Aorta (tissue), 5 donors: ENCODE data around the gene FAM9C. TPM values are rescaled to one million over a fixed set of nuclear protein-coding genes. Genes with fewer than 3 reads are reported as not detected.
"Not testable (repeated sequence)": the region's sequence is repeated elsewhere in the genome, so short reads cannot be mapped to it uniquely, and the experiment has no call there.

ENCODE experiments used
- ATAC-seq: fragments of 200-7000 bp; cut with Tn5 transposase; one replicate; pipeline ENCODE4 v1.9.1; 2022; ENCODE audit warnings: moderate library complexity; ENCODE audit not compliant: low FRiP score
- DNase-seq, 2 donors: peaks; one replicate each; pipeline ENCODE4 v3.0.0-alpha.2; 2020
- H3K27ac ChIP-seq, 2 donors: one replicate each; pipeline ENCODE4 v1.5.1; 2013; ENCODE audit warnings: low read length in 2 of 2, mild to moderate bottlenecking in 2 of 2, moderate library complexity in 2 of 2, control low read depth in 1 of 2, inconsistent platforms in 1 of 2, low read depth in 1 of 2
- H3K27me3 ChIP-seq, 2 donors: one replicate each; pipeline ENCODE4 v1.6.1; 2013; ENCODE audit warnings: control low read depth in 1 of 2, low read length in 1 of 2, mild to moderate bottlenecking in 1 of 2, moderate library complexity in 1 of 2; ENCODE audit not compliant: insufficient read depth in 2 of 2, control insufficient read depth in 1 of 2
- H3K36me3 ChIP-seq, 2 donors: one replicate each; pipeline ENCODE4 v1.6.1; 2013; ENCODE audit warnings: control low read depth in 1 of 2, low read length in 1 of 2, mild to moderate bottlenecking in 1 of 2; ENCODE audit not compliant: insufficient read depth in 2 of 2, control insufficient read depth in 1 of 2
- H3K4me1 ChIP-seq, 2 donors: one replicate each; pipeline ENCODE4 v1.6.1; 2013; ENCODE audit warnings: low read length in 2 of 2, control low read depth in 1 of 2, mild to moderate bottlenecking in 1 of 2, moderate library complexity in 1 of 2; ENCODE audit not compliant: insufficient read depth in 2 of 2, control insufficient read depth in 1 of 2
- H3K4me3 ChIP-seq, 2 donors: one replicate each; pipeline ENCODE4 v1.5.1; 2013; ENCODE audit warnings: low read length in 2 of 2, control low read depth in 1 of 2, mild to moderate bottlenecking in 1 of 2
- H3K9me3 ChIP-seq: one replicate; pipeline ENCODE4 v1.6.1; 2013; ENCODE audit warnings: mild to moderate bottlenecking, low read length; ENCODE audit not compliant: control insufficient read depth
- WGBS, 2 donors: extraction: QIAGEN DNeasy Blood & Tissue Kit; methylation state at CpG; one replicate each; pipeline ENCODE4 v1.1.7; 2013; 5-methylcytosine and 5-hydroxymethylcytosine counted together
- intact Hi-C, 2 donors: fragments of 100-400 bp; cut with DNase I; formaldehyde crosslinking; loops; one replicate each; pipeline versions ENCODE4 v1.14.2 to v1.15.0; 2022
- polyA plus RNA-seq, 2 donors: library from polyadenylated mRNA; stranded (reverse); fragments of 200-250 nt; gene quantifications; one replicate each; pipeline ENCODE4 v1.2.3, GENCODE V29; 2013
- total RNA-seq, 2 donors: library from RNA; stranded (reverse); fragmentation: NEBNext Ultra II Directional; extraction: Animal tissue kit (Norgen Biotek cat#: 25700); gene quantifications; one replicate each; pipeline ENCODE4 v1.2.1, GENCODE V29; 2021
- donor health status: healthy with polysubstance abuse.
- donor health status: Bipolar disorder and iron deficiency.
- donor health status: DM: no; HTN: no; CAD: no.
- donor health status: DM: no; HTN: no; CAD: no.
- donor health status: DM: yes; HTN: yes; CAD: no.

FAM9C gene
- total and polyA plus RNA-seq, 4 donors = not detected

DNA sequence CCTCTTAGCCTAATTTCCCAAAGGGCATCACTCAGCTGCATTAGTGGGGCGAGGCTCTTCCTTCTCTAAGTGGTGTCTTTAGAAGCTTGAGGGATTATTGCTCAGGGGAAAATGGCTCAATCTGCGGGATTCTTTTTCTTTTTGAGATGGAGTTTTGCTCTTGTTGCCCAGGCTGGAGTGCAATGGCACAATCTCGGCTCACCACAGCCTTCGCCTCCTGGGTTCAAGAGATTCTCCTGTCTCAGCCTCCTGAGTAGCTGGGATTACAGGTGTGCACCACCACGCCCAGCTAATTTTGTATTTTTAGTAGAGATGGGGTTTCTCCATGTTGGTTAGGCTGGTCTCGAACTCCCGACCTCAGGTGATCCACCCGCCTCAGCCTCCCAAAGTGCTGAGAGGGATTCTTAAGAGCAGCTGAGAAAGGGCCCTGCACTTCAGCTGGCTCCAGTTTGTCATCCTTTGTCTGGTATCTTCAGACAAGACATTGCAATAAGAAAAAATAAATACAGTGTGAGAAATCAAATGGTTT, 42.4 kb upstream of the FAM9C start:
- H3K27me3 ChIP-seq, H3K36me3 ChIP-seq, H3K27ac ChIP-seq, DNase-seq, ATAC-seq, H3K4me1 ChIP-seq, H3K4me3 ChIP-seq, H3K9me3 ChIP-seq, intact Hi-C loops: not testable (repeated sequence)
- WGBS, 2 donors = 85 to 98% methylated on average over 8 of the region's 8 CpGs

DNA sequence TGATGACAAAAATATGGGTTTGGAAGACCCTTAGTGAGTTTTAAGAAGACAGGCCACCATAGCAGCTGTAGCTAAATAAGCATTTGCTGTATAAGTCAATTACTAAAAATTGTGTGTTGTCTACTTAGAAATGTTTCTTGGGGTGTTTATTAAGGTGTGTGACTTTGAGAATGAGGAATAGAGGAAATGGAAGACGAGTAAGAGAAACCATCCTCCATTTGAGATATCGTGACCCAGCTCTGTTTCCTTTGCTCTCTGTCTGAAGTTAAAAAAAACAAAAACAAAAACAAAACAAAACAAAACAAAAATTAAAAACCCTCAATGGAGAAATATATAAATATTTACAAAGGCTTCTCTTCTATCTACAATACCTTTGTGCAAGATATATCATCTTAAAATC, 41.7 kb upstream of the FAM9C start:
- WGBS, 2 donors = 78 to 99% methylated on average over 2 of the region's 2 CpGs
- Histone ChIP-seq H3K9me3 (no peaks in the 10 kb centered on the region), H3K4me3 (no peak overlapping the region), H3K4me1 (peaks cover 0 to 3% of the 10 kb centered on the region in 2 donors), H3K27me3 (no peaks in the 10 kb centered on the region), H3K27ac (no peak overlapping the region), H3K36me3 (no peaks in the 10 kb centered on the region)
- intact Hi-C loops = no loop called here
- DNase-seq = no peak
- ATAC-seq = no peak

DNA sequence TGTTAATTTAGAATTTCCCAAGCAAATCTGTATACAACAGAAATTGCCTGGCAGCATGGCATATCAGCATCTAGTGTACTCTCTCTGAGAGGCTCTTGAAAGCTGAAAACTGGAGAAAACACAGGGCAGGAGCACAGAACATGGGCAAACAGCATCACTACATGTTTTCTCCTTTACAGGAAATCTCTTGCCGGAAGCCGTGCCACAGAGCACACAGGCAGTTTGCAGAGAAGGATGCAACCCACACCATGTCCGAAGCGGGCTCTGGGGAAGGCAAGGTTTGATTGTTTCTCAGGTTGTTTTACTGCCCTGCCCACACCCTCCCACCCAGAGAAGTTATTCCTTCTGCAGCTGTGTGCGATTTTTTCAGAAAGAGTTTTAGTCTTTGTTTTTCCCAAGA, 41.1 kb upstream of the FAM9C start:
- no peak for DNase-seq
- Histone ChIP-seq H3K4me1 (peaks cover 0 to 3% of the 10 kb centered on the region in 2 donors), H3K4me3 (no peak overlapping the region), H3K27me3 (no peaks in the 10 kb centered on the region), H3K9me3 (no peaks in the 10 kb centered on the region), H3K36me3 (no peaks in the 10 kb centered on the region), H3K27ac (no peak overlapping the region)
- intact Hi-C loops = no loop called here
- ATAC-seq = no peak
- WGBS, 2 donors = 87 to 95% methylated on average over 5 of the region's 5 CpGs

DNA sequence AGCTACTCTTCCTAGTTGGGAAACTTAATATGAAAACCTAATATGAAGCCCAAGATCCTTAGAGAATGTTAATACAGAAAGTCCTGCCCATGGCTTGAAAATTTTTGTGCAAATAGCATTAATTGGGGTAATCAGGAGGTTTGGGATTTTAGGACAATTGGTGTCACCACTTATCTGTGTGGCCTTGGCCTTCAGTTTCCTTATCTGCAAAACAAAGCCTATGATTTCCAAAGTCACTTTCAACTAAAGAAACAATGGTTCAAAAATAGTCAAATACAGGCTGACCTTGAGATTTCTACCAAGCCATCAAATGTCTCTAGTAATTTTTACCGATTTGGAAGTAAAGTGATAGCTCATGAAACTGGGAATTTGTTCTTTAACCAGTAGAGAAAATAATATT, 40.2 kb upstream of the FAM9C start:
- H3K9me3 ChIP-seq = no peaks in the 10 kb centered on the region
- no peak overlapping the region for H3K4me3 ChIP-seq
- H3K36me3 ChIP-seq = no peaks in the 10 kb centered on the region
- peaks cover 0 to 3% of the 10 kb centered on the region in 2 donors for H3K4me1 ChIP-seq
- no peak overlapping the region for H3K27ac ChIP-seq
- ATAC-seq = no peak
- intact Hi-C loops = no loop called here
- no peaks in the 10 kb centered on the region for H3K27me3 ChIP-seq
- no peak for DNase-seq
- WGBS, 2 donors = 61 to 78% methylated on average over 1 of the region's 1 CpG

DNA sequence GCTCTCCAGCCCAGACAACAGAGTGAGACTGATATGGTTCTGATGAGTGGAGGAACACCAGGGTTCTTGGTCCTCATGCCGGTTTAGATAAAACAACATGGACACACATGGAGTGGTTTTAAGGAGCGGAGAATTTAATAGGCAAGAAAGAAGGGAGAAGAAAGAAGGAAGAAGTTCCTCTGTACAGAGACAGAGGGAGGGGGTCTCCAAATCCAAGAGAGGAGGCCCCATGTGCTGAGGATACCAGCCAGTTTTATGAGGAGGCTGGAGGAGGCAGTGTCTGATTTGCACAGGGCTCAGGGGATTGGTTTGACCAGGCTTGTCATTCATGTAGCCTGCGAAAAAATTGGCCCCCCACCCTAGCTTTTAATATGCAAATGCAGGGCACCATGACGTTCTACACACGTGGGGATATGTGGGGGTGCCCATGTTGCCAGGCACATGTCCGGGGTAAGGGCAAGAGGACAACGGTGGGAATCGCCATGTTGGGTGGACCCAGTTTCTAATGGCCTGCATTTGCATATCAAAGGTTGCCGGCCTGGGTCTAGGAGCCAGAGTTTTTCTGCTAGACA, 39.4 kb upstream of the FAM9C start:
- H3K9me3 ChIP-seq, ATAC-seq, H3K4me1 ChIP-seq, H3K36me3 ChIP-seq, intact Hi-C loops, H3K27ac ChIP-seq, H3K4me3 ChIP-seq, H3K27me3 ChIP-seq, DNase-seq: not testable (repeated sequence)
- WGBS, 2 donors = 72 to 94% methylated on average over 9 of the region's 9 CpGs

DNA sequence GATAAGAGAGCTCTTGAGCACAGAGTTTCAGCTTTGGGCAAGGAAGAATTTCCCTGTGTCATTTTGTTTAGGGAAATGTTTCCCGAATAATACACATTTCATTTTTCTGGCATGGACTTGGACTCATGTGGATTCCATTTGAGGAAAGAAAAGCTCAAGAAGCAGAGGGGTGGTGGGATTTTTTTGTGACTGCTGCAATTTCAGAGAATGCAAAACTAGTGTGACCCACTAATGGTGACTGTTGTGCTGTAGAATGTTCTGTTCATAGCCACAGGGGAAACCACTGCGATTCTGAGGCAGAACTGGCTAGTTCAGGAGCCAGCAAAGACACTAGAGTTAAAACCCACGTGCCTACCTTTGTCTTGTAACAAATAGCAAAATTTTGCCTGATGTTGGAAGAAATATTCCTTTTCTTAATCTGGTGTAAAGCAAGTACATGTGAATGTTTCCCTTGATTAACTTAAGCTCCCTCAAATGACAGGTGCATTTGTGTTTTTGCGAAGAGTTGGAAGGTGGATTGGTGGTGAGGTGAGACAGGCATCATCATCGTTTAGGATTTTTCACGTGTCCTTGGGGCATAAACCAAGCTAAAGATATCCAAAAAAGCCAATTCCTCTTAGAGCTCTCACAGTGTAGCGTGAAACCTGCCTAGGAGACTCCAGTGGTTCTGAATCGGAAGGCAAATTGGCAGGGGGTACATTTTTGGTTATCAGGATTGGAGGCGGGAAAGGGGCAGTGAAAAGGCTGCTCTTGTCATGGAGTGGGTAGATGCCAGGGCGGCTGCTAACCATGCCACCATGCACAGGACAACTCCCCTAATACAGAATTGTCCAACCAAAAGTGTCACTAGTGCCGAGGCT, 38.0 kb upstream of the FAM9C start:
- H3K9me3 ChIP-seq = no peaks in the 10 kb centered on the region
- H3K27me3 ChIP-seq = no peaks in the 10 kb centered on the region
- ATAC-seq = no peak
- 61 to 65% methylated on average over 11 of the region's 11 CpGs for WGBS, 2 donors
- no peak overlapping the region for H3K4me3 ChIP-seq
- H3K36me3 ChIP-seq = no peaks in the 10 kb centered on the region
- peaks cover 0 to 3% of the 10 kb centered on the region in 2 donors for H3K4me1 ChIP-seq
- intact Hi-C loops = no loop called here
- no peak for DNase-seq
- H3K27ac ChIP-seq = no peak overlapping the region

DNA sequence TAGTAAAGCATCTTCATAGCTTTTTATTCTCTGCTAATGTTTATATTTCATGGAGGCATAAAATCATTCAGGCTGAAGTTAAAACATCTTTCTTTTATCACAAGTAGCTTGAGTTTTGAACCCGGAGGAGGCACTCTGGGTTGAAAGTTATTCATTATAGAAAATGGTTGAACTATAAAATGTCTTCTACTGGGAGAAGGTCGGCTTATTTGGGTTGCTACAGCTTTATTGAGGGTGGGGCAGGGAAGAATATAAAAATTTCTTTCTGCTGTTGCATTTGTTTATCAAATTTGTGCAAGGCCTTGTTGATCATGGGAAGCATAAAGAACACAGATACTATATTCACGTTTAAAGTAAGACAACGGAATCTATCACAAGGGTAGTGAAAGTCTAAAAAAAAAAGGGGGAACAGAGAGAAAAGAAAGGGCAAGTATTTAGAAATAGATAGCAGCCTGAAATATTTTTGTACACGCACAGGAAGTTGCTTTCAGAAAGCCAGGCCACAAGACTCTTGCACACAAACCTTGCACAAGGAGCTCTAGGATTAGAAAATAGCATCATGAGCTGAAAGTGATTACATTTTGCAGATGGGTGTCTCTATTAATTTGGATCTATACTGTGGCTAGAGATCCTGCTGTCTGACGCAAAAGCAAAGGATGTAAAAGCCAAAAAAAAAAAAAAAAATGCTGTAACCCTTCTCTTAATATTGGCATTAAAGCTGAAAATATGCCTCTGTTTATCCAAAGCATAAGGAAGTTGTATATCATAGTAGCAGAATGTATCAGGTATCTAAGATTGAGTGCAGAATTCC, 37.2 kb upstream of the FAM9C start:
- no peaks in the 10 kb centered on the region for H3K36me3 ChIP-seq
- H3K4me1 ChIP-seq = peaks cover 0 to 3% of the 10 kb centered on the region in 2 donors
- ATAC-seq (no peak), DNase-seq (no peak)
- intact Hi-C loops = no loop called here
- no peaks in the 10 kb centered on the region for H3K9me3 ChIP-seq
- no peaks in the 10 kb centered on the region for H3K27me3 ChIP-seq
- 26 to 40% methylated on average over 6 of the region's 6 CpGs for WGBS, 2 donors
- no peak overlapping the region for H3K4me3 ChIP-seq
- H3K27ac ChIP-seq = no peak overlapping the region

DNA sequence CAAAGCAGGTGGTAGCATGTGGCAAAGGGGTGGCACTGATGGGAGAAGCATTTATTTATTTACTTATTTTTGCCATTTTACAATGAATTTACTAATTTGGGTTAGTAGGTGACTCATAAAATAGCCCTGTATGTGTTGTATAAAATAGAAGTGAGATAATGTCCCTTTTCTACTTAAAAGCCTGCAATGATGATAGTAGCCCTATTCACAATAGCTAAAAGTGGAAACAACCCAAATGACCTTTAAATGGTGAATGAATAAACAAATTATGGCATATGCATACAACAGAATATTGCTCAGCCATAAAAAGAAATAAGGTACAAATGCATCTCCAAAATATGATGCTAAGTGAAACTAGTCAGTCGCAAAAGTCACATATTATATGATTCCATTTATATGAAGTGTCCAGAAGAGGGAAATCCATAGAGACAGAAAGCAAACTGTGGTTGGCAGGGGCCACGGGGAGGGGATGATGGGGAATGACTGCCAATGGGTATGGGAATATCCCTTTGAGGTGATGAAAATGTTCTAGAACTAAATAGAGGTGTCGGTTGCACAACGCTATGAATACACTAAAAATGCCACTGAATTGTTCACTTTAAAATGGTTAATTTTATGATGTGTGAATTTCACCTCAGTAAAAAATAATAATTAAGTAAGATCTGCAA, 35.8 kb upstream of the FAM9C start:
- Histone ChIP-seq H3K4me3 (no peak overlapping the region), H3K27ac (no peak overlapping the region), H3K36me3 (no peaks in the 10 kb centered on the region), H3K4me1 (peaks cover 0 to 3% of the 10 kb centered on the region in 2 donors), H3K9me3 (no peaks in the 10 kb centered on the region), H3K27me3 (no peaks in the 10 kb centered on the region)
- intact Hi-C loops = no loop called here
- WGBS, 2 donors = 84 to 86% methylated on average over 4 of the region's 4 CpGs
- DNase-seq (no peak), ATAC-seq (no peak)
